Ishikawa (cell line): ENCODE measurements around the gene GUCD1.

Experiments
- CEBPB ChIP-seq: IDR thresholded peaks from 2 replicates; pipeline ENCODE4 v1.6.1; 2012
- CREB1 ChIP-seq: IDR thresholded peaks from 2 replicates; pipeline ENCODE4 v1.6.1; 2012; ENCODE audit warnings: low read depth
- EGR1 ChIP-seq: IDR thresholded peaks from 2 replicates; pipeline ENCODE4 v1.6.1; 2012
- EP300 ChIP-seq: IDR thresholded peaks from 2 replicates; pipeline ENCODE4 v1.6.1; 2012; ENCODE audit warnings: borderline replicate concordance
- FOXM1 ChIP-seq: IDR thresholded peaks from 2 replicates; pipeline ENCODE4 v1.6.1; 2012; ENCODE audit warnings: low read depth, borderline replicate concordance
- NFIC ChIP-seq: IDR thresholded peaks from 2 replicates; pipeline ENCODE4 v1.6.1; 2012
- RAD21 ChIP-seq: IDR thresholded peaks from 2 replicates; pipeline ENCODE4 v1.6.1; 2012; ENCODE audit warnings: low read depth
- TAF1 ChIP-seq: IDR thresholded peaks from 2 replicates; pipeline ENCODE4 v1.6.1; 2012; ENCODE audit warnings: low read depth, mild to moderate bottlenecking
- TCF12 ChIP-seq: IDR thresholded peaks from 2 replicates; pipeline ENCODE4 v1.6.1; 2012; ENCODE audit warnings: low read depth
- TEAD4 ChIP-seq: IDR thresholded peaks from 2 replicates; pipeline ENCODE4 v1.6.1; 2012
- YY1 ChIP-seq: IDR thresholded peaks from 2 replicates; pipeline ENCODE4 v1.6.1; 2012; ENCODE audit warnings: low read depth
- ZBTB7A ChIP-seq: IDR thresholded peaks from 2 replicates; pipeline ENCODE4 v1.6.1; 2012; ENCODE audit warnings: low read depth
- TF ChIP-seq, protein P1 (sequence below): IDR thresholded peaks from 2 replicates; pipeline ENCODE4 v1.6.1; 2012; ENCODE audit warnings: low read depth, mild to moderate bottlenecking
- TF ChIP-seq, protein P2 (sequence below): IDR thresholded peaks from 2 replicates; pipeline ENCODE4 v1.6.1; 2012
- TF ChIP-seq, protein P3 (sequence below): IDR thresholded peaks from 2 replicates; pipeline ENCODE4 v1.6.1; 2012

Gene GUCD1

DNA sequence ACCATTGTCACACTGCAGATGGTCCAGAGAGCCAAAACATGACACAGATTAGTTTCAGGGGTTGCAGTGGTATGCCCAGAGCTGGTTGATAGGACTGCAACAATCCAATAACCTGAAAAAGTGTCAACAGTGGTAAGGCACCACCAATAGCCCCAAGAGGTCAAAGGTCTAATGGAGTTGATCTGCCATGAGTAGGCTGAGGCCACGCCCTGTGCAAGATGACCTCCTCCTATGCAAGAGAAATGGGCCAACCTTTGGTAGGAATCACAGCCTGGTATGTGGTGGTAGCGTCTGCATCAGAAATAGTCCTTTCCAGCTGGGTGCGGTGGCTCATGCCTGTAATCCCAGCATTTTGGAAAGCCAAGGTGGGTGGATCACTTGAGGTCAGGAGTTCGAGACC lies 19.6 kb downstream of the GUCD1 start:
- TF ChIP-seq RAD21: no peak
- TF ChIP-seq EGR1: no peak
- TF ChIP-seq TCF12: no peak

DNA sequence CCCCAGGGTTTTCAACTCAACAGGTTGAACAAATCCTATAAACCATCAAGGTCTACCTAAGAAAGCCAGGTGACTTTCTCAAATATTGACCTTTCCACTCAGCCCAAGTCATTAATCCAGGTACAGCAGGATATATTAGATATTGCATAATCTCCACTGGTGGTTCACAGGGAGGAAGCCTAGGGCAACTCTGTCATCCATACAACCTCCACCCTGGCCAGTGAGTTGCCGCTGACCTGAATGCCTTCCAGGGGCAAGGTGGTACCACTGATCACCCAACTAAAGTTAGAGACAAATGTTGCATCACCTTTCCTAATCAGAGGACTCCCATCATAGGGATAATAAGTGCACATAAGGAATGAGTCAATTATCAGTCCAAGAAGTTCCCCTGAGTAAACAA lies 22.9 kb downstream of the GUCD1 start:
- TF ChIP-seq CEBPB: no peak
- no peak for TF ChIP-seq EGR1
- no peak for TF ChIP-seq ZBTB7A
- no peak for TF ChIP-seq CREB1

DNA sequence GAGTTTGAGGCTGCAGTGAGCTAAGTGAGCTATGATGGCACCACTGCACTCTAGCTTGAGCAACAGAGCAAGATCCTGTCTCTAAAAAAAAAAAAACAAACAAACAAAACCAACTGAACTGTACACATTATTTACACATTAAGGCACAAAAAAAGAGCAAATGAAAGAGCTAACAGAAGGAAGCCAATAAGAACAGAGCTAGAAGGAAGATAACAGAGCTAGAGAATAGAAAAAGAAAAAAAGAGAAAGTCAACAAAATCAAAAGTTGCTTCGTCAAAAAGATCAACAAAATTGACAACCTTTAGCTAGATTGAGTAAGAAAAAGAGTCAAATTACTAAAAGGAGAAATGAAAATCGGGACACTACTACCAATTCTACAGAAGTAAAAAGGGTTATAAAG lies 25.0 kb downstream of the GUCD1 start:
- TF ChIP-seq RAD21 (no peak), YY1 (no peak), NFIC (no peak), CEBPB (no peak), EP300 (no peak), CREB1 (no peak), TCF12 (no peak), TAF1 (no peak), EGR1 (no peak), TEAD4 (no peak), FOXM1 (no peak), ZBTB7A (no peak)
- TF ChIP-seq, protein P1, sequence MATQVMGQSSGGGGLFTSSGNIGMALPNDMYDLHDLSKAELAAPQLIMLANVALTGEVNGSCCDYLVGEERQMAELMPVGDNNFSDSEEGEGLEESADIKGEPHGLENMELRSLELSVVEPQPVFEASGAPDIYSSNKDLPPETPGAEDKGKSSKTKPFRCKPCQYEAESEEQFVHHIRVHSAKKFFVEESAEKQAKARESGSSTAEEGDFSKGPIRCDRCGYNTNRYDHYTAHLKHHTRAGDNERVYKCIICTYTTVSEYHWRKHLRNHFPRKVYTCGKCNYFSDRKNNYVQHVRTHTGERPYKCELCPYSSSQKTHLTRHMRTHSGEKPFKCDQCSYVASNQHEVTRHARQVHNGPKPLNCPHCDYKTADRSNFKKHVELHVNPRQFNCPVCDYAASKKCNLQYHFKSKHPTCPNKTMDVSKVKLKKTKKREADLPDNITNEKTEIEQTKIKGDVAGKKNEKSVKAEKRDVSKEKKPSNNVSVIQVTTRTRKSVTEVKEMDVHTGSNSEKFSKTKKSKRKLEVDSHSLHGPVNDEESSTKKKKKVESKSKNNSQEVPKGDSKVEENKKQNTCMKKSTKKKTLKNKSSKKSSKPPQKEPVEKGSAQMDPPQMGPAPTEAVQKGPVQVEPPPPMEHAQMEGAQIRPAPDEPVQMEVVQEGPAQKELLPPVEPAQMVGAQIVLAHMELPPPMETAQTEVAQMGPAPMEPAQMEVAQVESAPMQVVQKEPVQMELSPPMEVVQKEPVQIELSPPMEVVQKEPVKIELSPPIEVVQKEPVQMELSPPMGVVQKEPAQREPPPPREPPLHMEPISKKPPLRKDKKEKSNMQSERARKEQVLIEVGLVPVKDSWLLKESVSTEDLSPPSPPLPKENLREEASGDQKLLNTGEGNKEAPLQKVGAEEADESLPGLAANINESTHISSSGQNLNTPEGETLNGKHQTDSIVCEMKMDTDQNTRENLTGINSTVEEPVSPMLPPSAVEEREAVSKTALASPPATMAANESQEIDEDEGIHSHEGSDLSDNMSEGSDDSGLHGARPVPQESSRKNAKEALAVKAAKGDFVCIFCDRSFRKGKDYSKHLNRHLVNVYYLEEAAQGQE: no peak
- TF ChIP-seq, protein P2, sequence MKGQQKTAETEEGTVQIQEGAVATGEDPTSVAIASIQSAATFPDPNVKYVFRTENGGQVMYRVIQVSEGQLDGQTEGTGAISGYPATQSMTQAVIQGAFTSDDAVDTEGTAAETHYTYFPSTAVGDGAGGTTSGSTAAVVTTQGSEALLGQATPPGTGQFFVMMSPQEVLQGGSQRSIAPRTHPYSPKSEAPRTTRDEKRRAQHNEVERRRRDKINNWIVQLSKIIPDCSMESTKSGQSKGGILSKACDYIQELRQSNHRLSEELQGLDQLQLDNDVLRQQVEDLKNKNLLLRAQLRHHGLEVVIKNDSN: no peak
- TF ChIP-seq, protein P3, sequence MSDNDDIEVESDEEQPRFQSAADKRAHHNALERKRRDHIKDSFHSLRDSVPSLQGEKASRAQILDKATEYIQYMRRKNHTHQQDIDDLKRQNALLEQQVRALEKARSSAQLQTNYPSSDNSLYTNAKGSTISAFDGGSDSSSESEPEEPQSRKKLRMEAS: no peak

DNA sequence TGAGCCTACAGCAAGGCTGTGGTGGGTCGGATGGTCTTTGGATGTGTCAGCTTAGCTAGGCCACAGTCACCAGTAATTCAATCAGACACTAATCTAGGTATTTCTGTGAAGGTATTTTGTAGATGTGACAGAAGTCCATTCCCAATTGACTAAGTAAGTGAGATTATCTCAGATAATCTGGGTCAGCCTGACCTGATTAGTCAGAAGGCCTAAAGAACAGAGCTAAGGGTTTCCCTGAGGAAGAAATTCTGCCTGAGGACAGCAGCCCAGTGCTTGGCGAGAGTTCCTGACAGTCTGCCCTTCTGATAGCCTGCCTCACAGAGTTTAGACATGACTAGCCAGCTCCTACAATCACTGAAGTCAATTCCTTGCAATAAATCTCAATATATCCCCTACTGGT lies 28.7 kb downstream of the GUCD1 start:
- no peak for TF ChIP-seq TEAD4
- TF ChIP-seq, protein P2: no peak
- no peak for TF ChIP-seq TCF12
- TF ChIP-seq, protein P3: no peak
- no peak for TF ChIP-seq FOXM1
- TF ChIP-seq TAF1: no peak
- no peak for TF ChIP-seq RAD21
- TF ChIP-seq YY1: no peak
- TF ChIP-seq NFIC: no peak
- TF ChIP-seq CEBPB: no peak
- TF ChIP-seq, protein P1: no peak
- no peak for TF ChIP-seq EGR1
- no peak for TF ChIP-seq EP300
- no peak for TF ChIP-seq ZBTB7A
- no peak for TF ChIP-seq CREB1

DNA sequence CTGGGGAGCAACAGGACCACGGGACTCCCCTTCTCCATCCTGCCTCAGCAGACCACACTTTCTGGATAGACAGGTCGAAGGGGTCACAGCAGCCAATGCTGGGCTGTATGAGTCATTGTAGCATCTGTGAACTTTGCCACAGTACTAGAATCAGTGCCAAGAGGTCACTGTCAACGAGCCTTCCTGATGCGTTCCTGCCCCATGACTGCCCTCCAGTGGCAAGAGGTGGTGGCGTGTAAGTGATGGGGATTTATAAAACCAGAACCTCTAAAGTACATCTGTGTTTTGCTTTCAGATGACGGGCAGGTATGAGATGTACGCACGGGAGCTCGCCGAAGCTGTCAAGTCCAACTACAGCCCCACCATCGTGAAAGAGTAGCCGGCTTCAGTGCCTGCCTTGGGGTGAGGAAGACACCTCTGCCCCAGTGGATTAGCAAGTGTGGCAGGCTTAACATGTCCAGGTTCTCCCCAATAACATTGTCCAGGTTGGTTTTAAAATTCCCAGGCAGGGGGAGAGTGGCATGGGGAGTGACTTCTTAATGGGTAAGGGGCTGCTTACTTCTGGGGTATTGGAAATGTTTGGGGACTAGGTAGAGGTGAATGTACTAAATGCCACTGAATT lies 29.4 kb downstream of the GUCD1 start:
- TF ChIP-seq ZBTB7A (no peak), CREB1 (no peak), RAD21 (peak; percentile 90), NFIC (peak; percentile 22; the same call in 1 of the 2 replicates), TEAD4 (no peak), CEBPB (no peak)
- TF ChIP-seq, protein P2: no peak

DNA sequence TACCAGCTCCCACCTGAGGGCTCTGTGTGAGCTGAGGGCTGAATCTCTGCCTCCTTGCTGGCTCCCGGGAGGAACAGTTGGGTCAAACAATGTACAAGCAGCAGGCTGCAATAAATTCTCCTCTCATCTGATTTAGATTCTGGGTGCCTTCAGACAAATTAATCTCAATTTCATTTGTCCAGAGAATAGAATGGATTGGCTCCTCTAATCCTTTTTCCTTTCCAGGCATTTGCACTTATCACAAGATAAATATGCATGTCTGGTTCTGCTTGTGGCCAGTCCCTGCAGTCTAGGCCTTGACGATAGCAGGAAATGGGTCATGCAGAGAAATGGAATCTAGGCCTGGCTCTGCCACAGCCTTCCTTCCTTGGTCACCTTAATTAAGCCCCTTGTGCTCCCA lies 31.1 kb downstream of the GUCD1 start:
- TF ChIP-seq, protein P2: no peak
- TF ChIP-seq NFIC: no peak
